Mesenchymal stem cell (in vitro differentiated cells and primary cell): ENCODE results near the gene RTN4.

Experiments used
- DNase-seq: peaks from one replicate; pipeline ENCODE4 v3.0.0-alpha.2; 2013
- H2AFZ ChIP-seq: one replicate; pipeline ENCODE4 v1.6.1; 2013; ENCODE audit warnings: low read depth, mild to moderate bottlenecking, control low read depth, inconsistent platforms, low read length, moderate library complexity
- H2AK5ac ChIP-seq: 2 replicates; pipeline ENCODE4 v1.6.1; 2013; ENCODE audit warnings: low read length, moderate library complexity, mild to moderate bottlenecking, inconsistent platforms; ENCODE audit not compliant: severe bottlenecking
- H2BK120ac ChIP-seq: one replicate; pipeline ENCODE4 v1.6.1; 2013; ENCODE audit warnings: low read depth, mild to moderate bottlenecking, inconsistent platforms, low read length, moderate library complexity
- H2BK12ac ChIP-seq, 2 experiments: one replicate each; pipeline ENCODE4 v1.6.1; 2013; ENCODE audit warnings: inconsistent platforms in 2 of 2, low read length in 2 of 2, mild to moderate bottlenecking in 2 of 2, moderate library complexity in 2 of 2, control low read depth in 1 of 2
- H2BK15ac ChIP-seq: one replicate; pipeline ENCODE4 v1.6.1; 2013; ENCODE audit warnings: mild to moderate bottlenecking, low read depth, inconsistent platforms; ENCODE audit not compliant: poor library complexity, severe bottlenecking
- H2BK5ac ChIP-seq: 2 replicates; pipeline ENCODE4 v1.6.1; 2013; ENCODE audit warnings: low read depth, mild to moderate bottlenecking, low read length, control low read depth, inconsistent platforms; ENCODE audit not compliant: poor library complexity, severe bottlenecking
- H3K14ac ChIP-seq, 2 experiments: one replicate each; pipeline ENCODE4 v1.6.1; 2013; ENCODE audit warnings: inconsistent platforms in 2 of 2, low read length in 2 of 2, control low read depth in 1 of 2, mild to moderate bottlenecking in 1 of 2, moderate library complexity in 1 of 2
- H3K18ac ChIP-seq, 2 experiments: one replicate each; pipeline ENCODE4 v1.6.1; 2013; ENCODE audit warnings: inconsistent platforms in 2 of 2, low read length in 2 of 2, control low read depth in 1 of 2, low read depth in 1 of 2, mild to moderate bottlenecking in 1 of 2
- H3K23ac ChIP-seq, 2 experiments: one replicate each; pipeline ENCODE4 v1.6.1; 2013; ENCODE audit warnings: inconsistent platforms in 2 of 2, low read length in 2 of 2, mild to moderate bottlenecking in 2 of 2, moderate library complexity in 2 of 2, control low read depth in 1 of 2
- H3K27ac ChIP-seq: 2 replicates; pipeline ENCODE4 v1.5.1; 2013; ENCODE audit warnings: mild to moderate bottlenecking, moderate library complexity, low read length, control low read depth, inconsistent platforms; ENCODE audit not compliant: poor library complexity, severe bottlenecking
- H3K27me3 ChIP-seq, 2 experiments: 2 replicates each; pipeline versions ENCODE4 v1.6.1 to v1.7.0; 2013; ENCODE audit warnings: low read length in 2 of 2, mild to moderate bottlenecking in 2 of 2, moderate library complexity in 2 of 2, control low read depth in 1 of 2, inconsistent platforms in 1 of 2; ENCODE audit not compliant: control insufficient read depth in 1 of 2, insufficient read depth in 1 of 2
- H3K36me3 ChIP-seq, 2 experiments: 2 replicates each; pipeline versions ENCODE4 v1.6.1 to v1.7.0; 2013; ENCODE audit warnings: low read length in 2 of 2, control low read depth in 1 of 2, inconsistent platforms in 1 of 2, low read depth in 1 of 2, mild to moderate bottlenecking in 1 of 2; ENCODE audit not compliant: insufficient read depth in 2 of 2, control insufficient read depth in 1 of 2
- H3K4ac ChIP-seq, 2 experiments: one replicate each; pipeline ENCODE4 v1.6.1; 2013; ENCODE audit warnings: inconsistent platforms in 2 of 2, low read length in 2 of 2, mild to moderate bottlenecking in 2 of 2, moderate library complexity in 2 of 2, control low read depth in 1 of 2, low read depth in 1 of 2
- H3K4me1 ChIP-seq: 2 replicates; pipeline ENCODE4 v1.6.1; 2013; ENCODE audit warnings: low read depth, low read length, control low read depth; ENCODE audit not compliant: control insufficient read depth, insufficient read depth
- H3K4me2 ChIP-seq: 2 replicates; pipeline ENCODE4 v1.6.1; 2013; ENCODE audit warnings: low read length, mild to moderate bottlenecking, inconsistent platforms; ENCODE audit not compliant: poor library complexity, severe bottlenecking
- H3K4me3 ChIP-seq, 2 experiments: 2 replicates each; pipeline versions ENCODE4 v1.5.1 to v1.7.0; 2013; ENCODE audit warnings: low read length in 2 of 2, mild to moderate bottlenecking in 2 of 2, control low read depth in 1 of 2, low read depth in 1 of 2; ENCODE audit not compliant: insufficient read depth in 1 of 2
- H3K79me1 ChIP-seq: replicated peaks from 2 replicates; pipeline ENCODE4 v1.6.1; 2013; ENCODE audit warnings: mild to moderate bottlenecking, control low read depth, low read length, inconsistent platforms; ENCODE audit not compliant: poor library complexity, severe bottlenecking
- H3K9ac ChIP-seq: 2 replicates; pipeline ENCODE4 v1.7.0; 2013; ENCODE audit warnings: mild to moderate bottlenecking, low read length, moderate library complexity
- H3K9me3 ChIP-seq: 2 replicates; pipeline ENCODE4 v1.7.0; 2013; ENCODE audit warnings: mild to moderate bottlenecking, low read length; ENCODE audit not compliant: control insufficient read depth
- H4K8ac ChIP-seq: one replicate; pipeline ENCODE4 v1.6.1; 2013; ENCODE audit warnings: inconsistent platforms, mild to moderate bottlenecking, low read length, moderate library complexity
- H4K91ac ChIP-seq: one replicate; pipeline ENCODE4 v1.6.1; 2013; ENCODE audit warnings: mild to moderate bottlenecking, low read length, inconsistent platforms
- WGBS: methylation state at CpG from one replicate; pipeline ENCODE4 v1.1.7; 2013; ENCODE audit warnings: mixed read lengths; 5-methylcytosine and 5-hydroxymethylcytosine counted together

The RTN4 gene

DNA sequence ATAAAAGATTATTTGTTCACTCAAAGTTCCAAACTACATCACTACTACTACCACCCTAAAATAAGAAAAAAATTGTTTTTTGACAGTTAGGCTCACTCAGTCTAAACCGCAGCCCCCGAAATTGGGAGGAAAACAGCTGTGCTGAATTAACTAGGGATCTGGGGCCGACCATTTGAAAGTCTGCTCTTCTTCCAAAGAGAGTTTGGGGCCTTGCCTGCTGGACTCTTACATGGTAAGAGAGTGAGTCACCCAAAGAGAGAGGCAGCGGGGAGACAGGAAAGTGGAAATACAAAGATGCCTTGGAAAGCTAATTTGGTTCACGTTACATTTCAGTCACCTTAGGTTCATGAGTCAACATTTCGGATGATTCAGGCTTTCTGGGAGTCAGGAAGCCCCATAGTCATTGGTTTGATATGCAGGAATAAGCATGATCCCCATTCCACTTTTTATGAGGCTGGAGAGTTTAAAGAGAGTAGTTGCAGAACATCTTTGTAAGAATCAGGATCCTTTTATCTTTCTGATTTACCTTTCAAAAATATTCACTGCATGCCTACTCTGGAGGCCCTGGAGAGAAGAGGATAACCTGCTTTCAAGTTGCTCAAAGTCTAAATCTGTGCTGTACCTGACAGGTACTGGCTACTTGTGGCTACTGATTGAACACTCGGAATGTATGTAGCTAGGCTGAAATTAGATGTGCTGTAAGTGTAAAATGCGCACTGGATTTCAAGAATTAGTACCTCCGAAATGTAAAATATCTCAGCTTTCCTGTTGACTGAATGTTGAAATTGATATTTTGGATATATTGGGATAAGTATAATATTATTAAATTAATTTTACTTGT, 995 bp upstream of the RTN4 start:
- H3K27ac ChIP-seq = peak overlapping the region; percentile 100
- H2BK120ac ChIP-seq = peak overlapping the region; percentile 58
- H3K36me3 ChIP-seq = peaks cover 0 to 7% of the 10 kb centered on the region in 2 experiments
- H3K18ac ChIP-seq = peak overlapping the region in 1 of 2 experiments; percentile 87
- H3K23ac ChIP-seq = no peak overlapping the region
- H3K27me3 ChIP-seq = no peaks in the 10 kb centered on the region
- peak overlapping the region; percentile 44 for H4K91ac ChIP-seq
- H3K79me1 ChIP-seq = peaks cover 3% of the 10 kb centered on the region
- peak overlapping the region; percentile 40 for H2BK15ac ChIP-seq
- H4K8ac ChIP-seq = peak overlapping the region; percentile 72
- no peak overlapping the region for H3K14ac ChIP-seq
- peak overlapping the region; percentile 72 for H3K4me2 ChIP-seq
- peak overlapping the region in 1 of 2 experiments; percentile 98 for H3K4me3 ChIP-seq
- peaks cover 9% of the 10 kb centered on the region for H3K9me3 ChIP-seq
- peak overlapping the region; percentile 76 for H2AK5ac ChIP-seq
- H2AFZ ChIP-seq = no peak overlapping the region
- H2BK12ac ChIP-seq = no peak overlapping the region
- H3K9ac ChIP-seq = peak overlapping the region; percentile 100
- H3K4me1 ChIP-seq = peaks cover 2% of the 10 kb centered on the region
- peak overlapping the region; percentile 91 for H2BK5ac ChIP-seq
- H3K4ac ChIP-seq = peak overlapping the region; percentile 11 to 46
- peak; percentile 99 for DNase-seq
- 5% methylated on average over 8 of the region's 9 CpGs for WGBS

DNA sequence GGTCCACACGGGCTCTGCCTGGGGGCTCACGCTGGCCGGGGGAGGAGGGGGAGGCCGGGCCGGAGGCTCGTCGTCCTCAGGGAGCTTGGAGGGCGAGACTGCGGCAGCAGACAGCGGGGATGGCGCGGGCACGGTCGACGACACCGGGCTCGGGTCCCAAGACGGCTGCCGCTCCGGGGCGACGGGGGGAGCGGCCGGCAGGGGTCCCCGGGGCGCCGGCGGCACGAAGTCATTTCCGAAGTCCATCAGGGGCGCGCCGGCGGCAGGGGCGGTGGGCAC, 491 bp downstream of the RTN4 start:
- H2AK5ac ChIP-seq = peak overlapping the region; percentile 98
- peak overlapping the region; percentile 100 for H3K27ac ChIP-seq
- H2AFZ ChIP-seq = no peak overlapping the region
- H3K18ac ChIP-seq = peak overlapping the region; percentile 99 to 100
- peak overlapping the region; percentile 98 for H4K91ac ChIP-seq
- peak overlapping the region; percentile 94 to 97 for H3K14ac ChIP-seq
- 0% methylated on average over 6 of the region's 35 CpGs for WGBS
- H2BK15ac ChIP-seq = peak overlapping the region; percentile 98
- H3K4me1 ChIP-seq = no peaks in the 10 kb centered on the region
- peak overlapping the region; percentile 42 to 91 for H2BK12ac ChIP-seq
- peaks cover 0 to 7% of the 10 kb centered on the region in 2 experiments for H3K36me3 ChIP-seq
- peak overlapping the region; percentile 98 for H2BK120ac ChIP-seq
- peak overlapping the region; percentile 98 for H2BK5ac ChIP-seq
- peak overlapping the region; percentile 100 for H3K9ac ChIP-seq
- peaks cover 9% of the 10 kb centered on the region for H3K9me3 ChIP-seq
- DNase-seq = no peak
- peak overlapping the region; percentile 98 to 99 for H3K4me3 ChIP-seq
- H3K27me3 ChIP-seq = no peaks in the 10 kb centered on the region
- peak overlapping the region; percentile 89 for H4K8ac ChIP-seq
- H3K23ac ChIP-seq = peak overlapping the region; percentile 85 to 96
- H3K4me2 ChIP-seq = peak overlapping the region; percentile 21
- H3K4ac ChIP-seq = peak overlapping the region; percentile 98 to 100
- H3K79me1 ChIP-seq = peaks cover 3% of the 10 kb centered on the region

DNA sequence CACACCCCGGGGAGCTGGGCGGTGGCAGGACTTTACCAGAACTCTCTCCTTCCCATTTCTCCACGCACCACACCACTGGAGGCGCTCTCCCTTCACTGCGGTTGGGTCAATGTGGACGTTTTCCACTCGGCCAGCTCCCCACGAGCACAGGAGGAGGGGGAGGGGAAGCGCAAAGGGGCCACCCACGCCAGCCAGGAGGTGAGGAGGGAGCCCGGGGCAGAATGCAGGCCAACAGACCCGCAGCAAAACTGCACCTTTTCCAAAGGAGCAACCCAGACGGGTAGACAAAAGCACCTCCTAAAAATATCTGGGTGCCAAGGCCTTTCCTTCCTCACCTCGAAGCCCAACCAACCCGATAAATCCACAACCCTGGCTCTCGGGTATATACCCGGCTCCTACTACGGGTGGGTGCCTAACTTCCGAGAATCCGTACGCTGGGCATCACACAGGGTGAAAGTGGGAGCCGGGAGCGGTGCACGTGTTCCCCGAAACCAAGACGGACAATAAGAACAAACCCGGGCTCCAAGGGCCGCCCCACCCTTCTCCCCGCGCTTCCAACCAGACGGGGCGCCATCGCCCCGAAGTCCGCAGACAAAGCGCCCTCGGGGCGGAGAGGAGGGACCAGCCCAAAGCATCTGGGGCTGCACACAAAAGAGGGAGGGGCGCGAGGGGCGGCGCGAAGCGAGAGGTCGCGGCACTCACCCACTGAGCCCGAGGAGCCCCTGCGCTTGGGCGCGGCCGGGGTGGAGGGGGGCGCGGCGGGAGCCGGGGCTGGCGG, 1.0 kb downstream of the RTN4 start:
- H4K91ac ChIP-seq = peak overlapping the region; percentile 98
- no peaks in the 10 kb centered on the region for H3K27me3 ChIP-seq
- H3K14ac ChIP-seq = peak overlapping the region; percentile 95 to 97
- no peak overlapping the region for H2AFZ ChIP-seq
- no peaks in the 10 kb centered on the region for H3K79me1 ChIP-seq
- peak overlapping the region; percentile 89 to 98 for H3K4ac ChIP-seq
- H3K9me3 ChIP-seq = peaks cover 9% of the 10 kb centered on the region
- peak overlapping the region; percentile 99 for H2AK5ac ChIP-seq
- peak overlapping the region; percentile 100 for H3K9ac ChIP-seq
- H2BK12ac ChIP-seq = no peak overlapping the region
- H3K27ac ChIP-seq = peak overlapping the region; percentile 99
- H2BK120ac ChIP-seq = peak overlapping the region; percentile 98
- H4K8ac ChIP-seq = peak overlapping the region; percentile 77
- peak overlapping the region; percentile 57 for H2BK15ac ChIP-seq
- H3K18ac ChIP-seq = peak overlapping the region; percentile 99 to 100
- peak overlapping the region; percentile 55 for H3K4me2 ChIP-seq
- WGBS = under 1% methylated on average over 48 of the region's 56 CpGs
- H3K4me1 ChIP-seq = peaks cover under 1% of the 10 kb centered on the region
- DNase-seq = peak; percentile 88
- peak overlapping the region; percentile 98 for H2BK5ac ChIP-seq
- H3K4me3 ChIP-seq = peak overlapping the region; percentile 98 to 99
- H3K23ac ChIP-seq = peak overlapping the region in 1 of 2 experiments; percentile 29
- peaks cover 0 to 7% of the 10 kb centered on the region in 2 experiments for H3K36me3 ChIP-seq
